ENCODE results near the gene LYRM9.
"Not testable (repeated sequence)": the region's sequence is repeated elsewhere in the genome, so short reads cannot be mapped to it uniquely, and the experiment has no call there.

The LYRM9 gene

GRCh38 chr17:27917000-27917399 is 23.8 kb upstream of the LYRM9 start:
- no peaks in the 10 kb centered on the region for H3K4me1 Mint-ChIP-seq (ENCODE audit: low read depth)
- no peaks in the 10 kb centered on the region for H3K9me3 Mint-ChIP-seq
- H3K27ac Mint-ChIP-seq = no peak overlapping the region
- no peak overlapping the region for H3K4me3 Mint-ChIP-seq
- no peak for DNase-seq
- H3K36me3 Mint-ChIP-seq (ENCODE audit: low read depth) = no peaks in the 10 kb centered on the region
- peaks cover 3% of the 10 kb centered on the region for H3K27me3 Mint-ChIP-seq

GRCh38 chr17:27915709-27916108 is 22.5 kb upstream of the LYRM9 start:
- H3K4me3 Mint-ChIP-seq = no peak overlapping the region
- no peaks in the 10 kb centered on the region for H3K4me1 Mint-ChIP-seq (ENCODE audit: low read depth)
- no peaks in the 10 kb centered on the region for H3K9me3 Mint-ChIP-seq
- no peak overlapping the region for H3K27ac Mint-ChIP-seq
- no peak for DNase-seq
- H3K36me3 Mint-ChIP-seq (ENCODE audit: low read depth) = no peaks in the 10 kb centered on the region
- peaks cover 3% of the 10 kb centered on the region for H3K27me3 Mint-ChIP-seq

- no peak overlapping the region for H3K4me3 Mint-ChIP-seq
- H3K9me3 Mint-ChIP-seq = no peaks in the 10 kb centered on the region
- no peak overlapping the region for H3K27ac Mint-ChIP-seq
- DNase-seq = no peak
- peaks cover 3% of the 10 kb centered on the region for H3K27me3 Mint-ChIP-seq
- no peaks in the 10 kb centered on the region for H3K4me1 Mint-ChIP-seq (ENCODE audit: low read depth)
- no peaks in the 10 kb centered on the region for H3K36me3 Mint-ChIP-seq (ENCODE audit: low read depth)
These were observed 21.2 kb upstream of the LYRM9 start for GRCh38 chr17:27914382-27914781.

GRCh38 chr17:27912964-27913363 is 19.8 kb upstream of the LYRM9 start:
- H3K36me3 Mint-ChIP-seq (ENCODE audit: low read depth) = no peaks in the 10 kb centered on the region
- no peak overlapping the region for H3K27ac Mint-ChIP-seq
- H3K9me3 Mint-ChIP-seq = no peaks in the 10 kb centered on the region
- peaks cover 3% of the 10 kb centered on the region for H3K27me3 Mint-ChIP-seq
- no peaks in the 10 kb centered on the region for H3K4me1 Mint-ChIP-seq (ENCODE audit: low read depth)
- DNase-seq = no peak
- H3K4me3 Mint-ChIP-seq = no peak overlapping the region

GRCh38 chr17:27912299-27912698 is 19.1 kb upstream of the LYRM9 start:
- not testable (repeated sequence) for H3K4me1 Mint-ChIP-seq (ENCODE audit: low read depth); H3K4me3 Mint-ChIP-seq; DNase-seq; H3K36me3 Mint-ChIP-seq (ENCODE audit: low read depth); H3K27me3 Mint-ChIP-seq; H3K9me3 Mint-ChIP-seq; H3K27ac Mint-ChIP-seq

- no peak overlapping the region for H3K27ac Mint-ChIP-seq
- H3K36me3 Mint-ChIP-seq (ENCODE audit: low read depth) = no peaks in the 10 kb centered on the region
- DNase-seq = no peak
- H3K4me3 Mint-ChIP-seq = no peak overlapping the region
- H3K9me3 Mint-ChIP-seq = no peaks in the 10 kb centered on the region
- peaks cover 22% of the 10 kb centered on the region for H3K27me3 Mint-ChIP-seq
- no peaks in the 10 kb centered on the region for H3K4me1 Mint-ChIP-seq (ENCODE audit: low read depth)
These were observed 14.9 kb upstream of the LYRM9 start for GRCh38 chr17:27907976-27908558.

GRCh38 chr17:27906623-27907022 is 13.5 kb upstream of the LYRM9 start:
- Mint-ChIP-seq H3K4me1 (ENCODE audit: low read depth) (no peaks in the 10 kb centered on the region), H3K27ac (no peak overlapping the region), H3K27me3 (peaks cover 33% of the 10 kb centered on the region), H3K36me3 (ENCODE audit: low read depth) (no peaks in the 10 kb centered on the region), H3K4me3 (no peak overlapping the region), H3K9me3 (no peaks in the 10 kb centered on the region)
- DNase-seq = no peak

- Mint-ChIP-seq H3K4me1 (ENCODE audit: low read depth) (no peaks in the 10 kb centered on the region), H3K36me3 (ENCODE audit: low read depth) (no peaks in the 10 kb centered on the region), H3K4me3 (no peak overlapping the region), H3K9me3 (no peaks in the 10 kb centered on the region), H3K27me3 (peaks cover 33% of the 10 kb centered on the region), H3K27ac (no peak overlapping the region)
- DNase-seq = no peak
These were observed 13.0 kb upstream of the LYRM9 start for GRCh38 chr17:27906226-27906580.

GRCh38 chr17:27905447-27906225 is 12.5 kb upstream of the LYRM9 start:
- H3K27ac Mint-ChIP-seq = no peak overlapping the region
- no peaks in the 10 kb centered on the region for H3K4me1 Mint-ChIP-seq (ENCODE audit: low read depth)
- H3K9me3 Mint-ChIP-seq = no peaks in the 10 kb centered on the region
- no peak for DNase-seq
- peaks cover 33% of the 10 kb centered on the region for H3K27me3 Mint-ChIP-seq
- no peaks in the 10 kb centered on the region for H3K36me3 Mint-ChIP-seq (ENCODE audit: low read depth)
- H3K4me3 Mint-ChIP-seq = no peak overlapping the region

- H3K4me1 Mint-ChIP-seq (ENCODE audit: low read depth) = no peaks in the 10 kb centered on the region
These were observed 11.6 kb upstream of the LYRM9 start for GRCh38 chr17:27904534-27905446.

GRCh38 chr17:27904114-27904513 is 10.9 kb upstream of the LYRM9 start:
- peaks cover 34% of the 10 kb centered on the region for H3K27me3 Mint-ChIP-seq
- H3K4me1 Mint-ChIP-seq (ENCODE audit: low read depth) = no peaks in the 10 kb centered on the region
- H3K36me3 Mint-ChIP-seq (ENCODE audit: low read depth) = no peaks in the 10 kb centered on the region
- no peak overlapping the region for H3K4me3 Mint-ChIP-seq
- H3K27ac Mint-ChIP-seq = no peak overlapping the region
- H3K9me3 Mint-ChIP-seq = no peaks in the 10 kb centered on the region
- no peak for DNase-seq

More at GRCh38 chr17:27904534-27905446, 11.6 kb upstream of the LYRM9 start:
- H3K27me3 Mint-ChIP-seq = peaks cover 33% of the 10 kb centered on the region
- no peak overlapping the region for H3K27ac Mint-ChIP-seq
- H3K4me3 Mint-ChIP-seq = no peak overlapping the region
- no peaks in the 10 kb centered on the region for H3K9me3 Mint-ChIP-seq
- DNase-seq = no peak
- H3K36me3 Mint-ChIP-seq (ENCODE audit: low read depth) = no peaks in the 10 kb centered on the region

GRCh38 chr17:27899525-27899924 is 6.4 kb upstream of the LYRM9 start:
- DNase-seq = no peak
- H3K9me3 Mint-ChIP-seq = no peaks in the 10 kb centered on the region
- H3K27ac Mint-ChIP-seq = no peak overlapping the region
- H3K4me1 Mint-ChIP-seq (ENCODE audit: low read depth) = no peaks in the 10 kb centered on the region
- H3K36me3 Mint-ChIP-seq (ENCODE audit: low read depth) = no peaks in the 10 kb centered on the region
- H3K27me3 Mint-ChIP-seq = peaks cover 43% of the 10 kb centered on the region
- no peak overlapping the region for H3K4me3 Mint-ChIP-seq

GRCh38 chr17:27898096-27898495 is 4.9 kb upstream of the LYRM9 start:
- Mint-ChIP-seq H3K4me3 (no peak overlapping the region), H3K4me1 (ENCODE audit: low read depth) (peaks cover 10% of the 10 kb centered on the region), H3K36me3 (ENCODE audit: low read depth) (no peaks in the 10 kb centered on the region), H3K9me3 (no peaks in the 10 kb centered on the region), H3K27me3 (peaks cover 39% of the 10 kb centered on the region), H3K27ac (no peak overlapping the region)
- DNase-seq = no peak

GRCh38 chr17:27896701-27897100 is 3.5 kb upstream of the LYRM9 start:
- no peaks in the 10 kb centered on the region for H3K36me3 Mint-ChIP-seq (ENCODE audit: low read depth)
- peaks cover 28% of the 10 kb centered on the region for H3K27me3 Mint-ChIP-seq
- H3K4me1 Mint-ChIP-seq (ENCODE audit: low read depth) = peaks cover 17% of the 10 kb centered on the region
- DNase-seq = no peak
- H3K9me3 Mint-ChIP-seq = no peaks in the 10 kb centered on the region
- no peak overlapping the region for H3K4me3 Mint-ChIP-seq
- no peak overlapping the region for H3K27ac Mint-ChIP-seq

All from activated T-cell treated with anti-CD3 and anti-CD28 coated beads, Interleukin-2, amount 50 U/mL, for 24 hours (primary cell).